Activated CD4-positive, alpha-beta T cell treated with anti-CD3 and anti-CD28 coated beads, Interleukin-2, amount 50 U/mL, for 24 hours (primary cell): ENCODE data around the gene CD3G.

Source experiments
- DNase-seq, 2 donors: peaks; one replicate each; pipeline ENCODE4 v3.0.0-alpha.2; 2020; ENCODE audit warnings: low read depth in 1 of 2, low spot score in 1 of 2

Gene CD3G

GRCh38 chr11:118322721-118323120, 21.4 kb upstream of the CD3G start:
- DNase-seq, result no peak

- no peak for DNase-seq
Measured at GRCh38 chr11:118325283-118325682, 18.9 kb upstream of the CD3G start.

- DNase-seq, result no peak
Measured at GRCh38 chr11:118328745-118329144, 15.4 kb upstream of the CD3G start.

GRCh38 chr11:118334745-118335144, 9.4 kb upstream of the CD3G start:
- no peak for DNase-seq

GRCh38 chr11:118338637-118339061, 5.5 kb upstream of the CD3G start:
- peak; percentile 56 to 93 for DNase-seq

GRCh38 chr11:118339281-118339961, 4.7 kb upstream of the CD3G start:
- DNase-seq, result no peak

GRCh38 chr11:118340449-118340848, 3.7 kb upstream of the CD3G start:
- no peak for DNase-seq

- DNase-seq, result no peak
Measured at GRCh38 chr11:118341261-118341660, 2.9 kb upstream of the CD3G start.

GRCh38 chr11:118341815-118342489, 2.2 kb upstream of the CD3G start:
- DNase-seq, result no peak

GRCh38 chr11:118342503-118343161, 1.5 kb upstream of the CD3G start, which contains the start of gene CD3D:
Gene CD3D (minus strand): TSS chr11:118342705. CDS start chr11:118342607, 98 bp downstream.
- peak; percentile 39 to 72 for DNase-seq

GRCh38 chr11:118343248-118343647, 896 bp upstream of the CD3G start:
- DNase-seq, result no peak

GRCh38 chr11:118349475-118349874, 5.3 kb downstream of the CD3G start:
- no peak for DNase-seq

- no peak for DNase-seq
Measured at GRCh38 chr11:118353084-118353710, 9.1 kb downstream of the CD3G start.

- DNase-seq, result no peak
Measured at GRCh38 chr11:118358071-118358470, 13.9 kb downstream of the CD3G start.

- peak; percentile 97 to 99 for DNase-seq
Measured at GRCh38 chr11:118359295-118359958, 15.3 kb downstream of the CD3G start, which contains the start of gene UBE4A. Gene UBE4A (plus strand): TSS chr11:118359600. CDS start chr11:118365081, 5,481 bp downstream.

GRCh38 chr11:118364956-118365615, 20.9 kb downstream of the CD3G start:
- DNase-seq, result no peak

- no peak for DNase-seq
Measured at GRCh38 chr11:118366287-118366686, 22.1 kb downstream of the CD3G start.

- DNase-seq, result no peak
Measured at GRCh38 chr11:118370774-118371173, 26.6 kb downstream of the CD3G start.

- DNase-seq, result no peak
Measured at GRCh38 chr11:118373263-118373662, 29.1 kb downstream of the CD3G start.

- DNase-seq, result no peak
Measured at GRCh38 chr11:118373871-118374270, 29.7 kb downstream of the CD3G start.
